ENCODE measurements around the gene HBS1L.
"Not testable (repeated sequence)": the region's sequence is repeated elsewhere in the genome, so short reads cannot be mapped to it uniquely, and the experiment has no call there.

- not testable (repeated sequence) for TF ChIP-seq CTCF, POLR2A, EP300 (IDR thresholded peaks at IDR 0.05)
Observed at GRCh38 chr6:135058299-135058698, 3.7 kb upstream of the HBS1L start.

Data from ovary (tissue), 3 donors.